Progenitor cell of endocrine pancreas (in vitro differentiated cells): ENCODE results near the gene KRTAP4-16. TPM values are rescaled to one million over a fixed set of nuclear protein-coding genes. Genes with fewer than 3 reads are reported as not detected.
"Not testable (repeated sequence)": the region's sequence is repeated elsewhere in the genome, so short reads cannot be mapped to it uniquely, and the experiment has no call there.

Experiments used
- DNase-seq: peaks from one replicate; pipeline ENCODE4 v3.0.0; 2021; ENCODE audit warnings: low spot score; ENCODE audit not compliant: unreplicated experiment
- H3K27ac Mint-ChIP-seq: 2 replicates; pipeline ENCODE4 v1.8.0; 2021; ENCODE audit warnings: mild to moderate bottlenecking, moderate library complexity, mixed read lengths
- H3K27me3 Mint-ChIP-seq: 2 replicates; pipeline ENCODE4 v1.8.0; 2021; ENCODE audit warnings: mixed read lengths
- H3K36me3 Mint-ChIP-seq: 2 replicates; pipeline ENCODE4 v1.8.0; 2022; ENCODE audit warnings: mixed read lengths; ENCODE audit not compliant: insufficient read depth
- H3K4me1 Mint-ChIP-seq: 2 replicates; pipeline ENCODE4 v1.8.0; 2021; ENCODE audit warnings: low read depth, mixed read lengths
- H3K4me3 Mint-ChIP-seq: 2 replicates; pipeline ENCODE4 v1.8.0; 2021; ENCODE audit warnings: low read depth, mild to moderate bottlenecking, moderate library complexity, mixed read lengths
- H3K9me3 Mint-ChIP-seq: 2 replicates; pipeline ENCODE4 v1.8.0; 2021; ENCODE audit warnings: low read depth, mixed read lengths
- CTCF ChIP-seq: fragments of 200-600 bp; sonication (generic); IDR thresholded peaks from one replicate; pipeline ENCODE4 v1.5.0; 2021; ENCODE audit warnings: antibody characterized with exemption, mild to moderate bottlenecking; ENCODE audit not compliant: unreplicated experiment
- total RNA-seq: library from RNA; stranded (reverse); gene quantifications from 2 replicates; pipeline ENCODE4 v1.2.1, GENCODE V29; 2021

The KRTAP4-16 gene
- total RNA-seq, 1 donor from 2014 or later = not detected

- H3K4me1 Mint-ChIP-seq = peaks cover 2% of the 10 kb centered on the region
- H3K9me3 Mint-ChIP-seq = no peaks in the 10 kb centered on the region
- no peaks in the 10 kb centered on the region for H3K36me3 Mint-ChIP-seq
- H3K4me3 Mint-ChIP-seq = no peak within 1 kb of the TSS
- no peak for DNase-seq
- TF ChIP-seq CTCF = no peak
- H3K27me3 Mint-ChIP-seq = no peaks in the 10 kb centered on the region
- H3K27ac Mint-ChIP-seq = no peak within 1 kb of the TSS
These were observed 36.0 kb downstream of the KRTAP4-16 start, which contains the start of gene KRTAP2-4 for GRCh38 chr17:41065829-41066624. TSS of gene KRTAP2-4 (minus strand) at chr17:41065879. CDS start at chr17:41065845, 34 bp downstream.

- not testable (repeated sequence) for H3K36me3 Mint-ChIP-seq, H3K27me3 Mint-ChIP-seq, DNase-seq, H3K27ac Mint-ChIP-seq, H3K4me1 Mint-ChIP-seq, H3K4me3 Mint-ChIP-seq, H3K9me3 Mint-ChIP-seq
These were observed 36.9 kb downstream of the KRTAP4-16 start for GRCh38 chr17:41065016-41065689.

GRCh38 chr17:41064301-41064700, 37.7 kb downstream of the KRTAP4-16 start:
- no peak overlapping the region for H3K27ac Mint-ChIP-seq
- no peaks in the 10 kb centered on the region for H3K36me3 Mint-ChIP-seq
- H3K9me3 Mint-ChIP-seq = no peaks in the 10 kb centered on the region
- no peak for TF ChIP-seq CTCF
- no peak for DNase-seq
- peaks cover 9% of the 10 kb centered on the region for H3K4me1 Mint-ChIP-seq
- H3K27me3 Mint-ChIP-seq = no peaks in the 10 kb centered on the region
- H3K4me3 Mint-ChIP-seq = no peak overlapping the region

- TF ChIP-seq CTCF = no peak
- Mint-ChIP-seq H3K27me3 (no peaks in the 10 kb centered on the region), H3K4me3 (no peak overlapping the region), H3K27ac (no peak overlapping the region), H3K9me3 (no peaks in the 10 kb centered on the region), H3K36me3 (no peaks in the 10 kb centered on the region), H3K4me1 (peaks cover 10% of the 10 kb centered on the region)
- DNase-seq = no peak
These were observed 38.6 kb downstream of the KRTAP4-16 start for GRCh38 chr17:41063449-41063848.

GRCh38 chr17:41061964-41062363, 40.0 kb downstream of the KRTAP4-16 start:
- no peak for TF ChIP-seq CTCF
- no peak for DNase-seq
- H3K9me3 Mint-ChIP-seq = peaks cover 6% of the 10 kb centered on the region
- no peaks in the 10 kb centered on the region for H3K27me3 Mint-ChIP-seq
- no peaks in the 10 kb centered on the region for H3K36me3 Mint-ChIP-seq
- H3K4me1 Mint-ChIP-seq = peaks cover 10% of the 10 kb centered on the region
- no peak overlapping the region for H3K27ac Mint-ChIP-seq
- H3K4me3 Mint-ChIP-seq = no peak overlapping the region
